ENCODE data around the gene IKBIP. TPM values are rescaled to one million over a fixed set of nuclear protein-coding genes. Genes with fewer than 3 reads are reported as not detected.

The IKBIP gene
- total RNA-seq, 1 donor from 2014 or later: 22.1 TPM

DNA sequence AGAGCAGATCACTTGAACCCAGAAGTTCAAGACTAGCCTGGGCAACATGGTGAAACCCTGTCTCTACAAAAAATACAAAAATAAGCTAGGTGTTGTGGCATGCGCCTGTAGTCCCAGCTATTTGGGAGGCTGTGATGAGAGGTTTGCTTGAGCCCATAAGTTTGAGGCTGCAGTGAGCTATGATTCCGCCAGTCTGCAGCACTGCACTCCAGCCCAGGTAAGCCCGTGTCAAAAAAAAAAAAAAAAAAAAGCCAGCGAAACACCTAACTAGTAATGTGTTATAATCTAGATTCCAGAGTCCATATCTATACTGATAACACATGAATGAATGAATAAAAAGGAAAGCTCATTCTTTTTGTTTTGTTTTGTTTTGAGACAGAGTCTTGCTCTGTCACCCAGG is 69.6 kb downstream of the IKBIP start:
- DNase-seq: no peak

Small RNAs within 50 kb of the gene (small RNA-seq; reads per million reads assigned to genes)
- 0.73 reads per million, percentile 81 among the genes with 10 or more reads in this experiment for gene SNORA53 (ENCODE audit: low replicate concordance)

Other genes with a start within 250 kb of the IKBIP start
- 147 TPM for gene TMPO, start 129.2 kb downstream of the IKBIP start, total RNA-seq
- gene SLC25A3, start 51.1 kb downstream of the IKBIP start, total RNA-seq: 957 TPM
- 27.9 TPM for gene APAF1, start 502 bp upstream of the IKBIP start, total RNA-seq

All from tongue (tissue), 3 donors.